CD1c-positive myeloid dendritic cell (primary cell): Measurements from ENCODE around the gene FGFR4.

ENCODE experiments used
- DNase-seq: peaks from one replicate; pipeline ENCODE4 v3.0.0-alpha.2; 2016; ENCODE audit errors: extremely low spot score

FGFR4 gene

GRCh38 chr5:177085985-177086653 lies 596 bp upstream of the FGFR4 start:
- no peak for DNase-seq

- DNase-seq: no peak
These were observed 787 bp downstream of the FGFR4 start for GRCh38 chr5:177087398-177088005.

- no peak for DNase-seq
These were observed 2.4 kb downstream of the FGFR4 start for GRCh38 chr5:177089127-177089526.

- no peak for DNase-seq
These were observed 3.3 kb downstream of the FGFR4 start for GRCh38 chr5:177089825-177090641.

GRCh38 chr5:177090813-177091212 lies 4.1 kb downstream of the FGFR4 start:
- DNase-seq: no peak

- no peak for DNase-seq
These were observed 4.5 kb downstream of the FGFR4 start for GRCh38 chr5:177091232-177091631.

GRCh38 chr5:177092178-177093081 lies 5.7 kb downstream of the FGFR4 start:
- no peak for DNase-seq

- DNase-seq: no peak
These were observed 6.5 kb downstream of the FGFR4 start for GRCh38 chr5:177093082-177093712.

- no peak for DNase-seq
These were observed 7.1 kb downstream of the FGFR4 start for GRCh38 chr5:177093803-177094202.

- DNase-seq: no peak
These were observed 7.7 kb downstream of the FGFR4 start for GRCh38 chr5:177094224-177095087.

GRCh38 chr5:177095088-177095669 lies 8.5 kb downstream of the FGFR4 start:
- DNase-seq: no peak

GRCh38 chr5:177096162-177097015 lies 9.7 kb downstream of the FGFR4 start:
- no peak for DNase-seq

GRCh38 chr5:177097016-177097985 lies 10.6 kb downstream of the FGFR4 start:
- no peak for DNase-seq

- DNase-seq: no peak
These were observed 11.4 kb downstream of the FGFR4 start for GRCh38 chr5:177098120-177098469.

- DNase-seq: no peak
These were observed 11.9 kb downstream of the FGFR4 start for GRCh38 chr5:177098470-177099141.

- no peak for DNase-seq
These were observed 12.8 kb downstream of the FGFR4 start for GRCh38 chr5:177099422-177100093.

- no peak for DNase-seq
These were observed 14.0 kb downstream of the FGFR4 start for GRCh38 chr5:177100714-177101121.
